Caki2 (cell line): Measurements from ENCODE around the gene PTPRN2. TPM values are rescaled to one million over a fixed set of nuclear protein-coding genes. Genes with fewer than 3 reads are reported as not detected.

Experiments used
- DNase-seq: peaks from one replicate; pipeline ENCODE4 v3.0.0-alpha.2; 2015; ENCODE audit warnings: low read depth
- in situ Hi-C: cut with HindIII; loops from 2 replicates; pipeline ENCODE4 v1.10.0; 2016; ENCODE audit warnings: low sequenced_read_pairs, low pct_unique_long_range_greater_than_20kb, mixed read lengths
- total RNA-seq: library from RNA; depleted of rRNA; stranded (reverse); fragments of >200 nt; shearing (Covaris generic); gene quantifications from 2 replicates; pipeline ENCODE4 v1.2.3, GENCODE V29; 2014; ENCODE audit warnings: low replicate concordance

The PTPRN2 gene
- total RNA-seq, 1 experiment from 2014 or later, result 0.88 TPM

DNA sequence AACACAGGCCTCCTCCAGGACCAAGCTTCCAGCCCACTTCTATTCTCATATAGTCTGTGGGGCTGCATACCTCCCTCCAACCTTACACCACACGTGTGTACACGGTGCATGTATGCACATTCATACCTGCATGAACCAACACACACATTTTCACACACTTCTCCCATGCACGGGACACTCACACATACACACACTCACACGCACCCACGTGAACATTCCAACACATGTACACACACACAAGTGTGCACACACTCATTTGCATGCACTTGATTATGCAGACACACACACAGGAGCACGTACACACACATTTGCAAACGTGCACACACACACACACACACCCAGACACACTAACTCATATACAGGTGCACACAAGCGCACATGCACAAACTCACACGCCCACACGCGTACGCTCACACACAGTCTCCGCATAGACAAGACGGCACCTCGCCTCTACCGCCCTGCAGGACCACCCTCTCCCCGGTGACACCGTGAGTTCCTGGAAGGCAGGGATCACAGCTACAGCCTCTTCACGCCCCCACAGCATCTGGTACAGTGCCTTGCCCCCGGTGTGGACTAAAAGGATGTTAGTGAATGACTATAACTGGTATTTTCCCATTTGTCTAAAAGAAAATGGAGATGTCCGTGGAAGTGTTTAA is 263.8 kb downstream of the PTPRN2 start:
- in situ Hi-C loops, result no loop called here
- no peak for DNase-seq

DNA sequence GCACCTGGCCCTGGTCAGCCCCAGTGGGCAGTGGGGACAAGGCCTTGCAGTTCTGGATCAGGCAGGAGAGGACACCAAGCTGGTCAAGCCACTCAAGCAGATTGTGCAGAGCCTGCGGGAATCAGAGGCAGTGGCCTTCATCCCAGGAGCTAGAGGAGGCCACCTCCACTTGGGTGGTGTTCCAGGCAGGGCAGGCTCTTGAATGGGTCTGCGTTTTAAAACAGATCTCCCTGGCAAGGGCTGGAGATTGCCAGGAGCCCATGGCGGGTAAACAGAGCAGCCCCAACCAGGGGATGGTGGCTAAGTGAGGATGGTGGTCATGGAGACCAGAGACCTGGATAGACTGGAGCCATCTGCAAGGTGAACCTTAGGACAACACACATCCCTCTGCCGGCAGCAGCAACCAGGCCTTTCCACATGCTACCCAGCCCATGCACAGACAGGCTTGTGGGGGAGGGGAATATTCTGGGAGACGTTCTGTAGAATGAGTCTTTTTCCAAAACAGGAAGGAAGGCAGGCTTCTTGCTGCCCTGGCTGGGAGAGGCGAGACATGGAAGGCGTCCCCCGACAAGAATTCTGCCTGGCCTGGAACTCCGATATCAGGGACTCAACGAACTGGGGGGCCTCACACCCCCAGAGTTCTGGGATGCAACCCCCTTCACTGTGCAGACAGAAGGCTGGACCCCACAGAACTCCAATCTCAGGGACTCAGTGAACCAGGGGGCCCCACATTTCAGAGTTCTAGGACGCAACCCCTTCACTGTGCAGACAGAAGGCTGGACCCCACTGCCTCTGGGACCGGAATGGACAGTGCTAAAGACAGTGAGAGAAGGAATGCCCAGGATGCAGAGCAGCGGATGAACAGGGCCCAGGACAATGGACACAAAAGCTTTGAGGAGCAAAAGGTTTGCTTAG is 264.8 kb downstream of the PTPRN2 start:
- DNase-seq, result no peak
- in situ Hi-C loops, result no loop called here

DNA sequence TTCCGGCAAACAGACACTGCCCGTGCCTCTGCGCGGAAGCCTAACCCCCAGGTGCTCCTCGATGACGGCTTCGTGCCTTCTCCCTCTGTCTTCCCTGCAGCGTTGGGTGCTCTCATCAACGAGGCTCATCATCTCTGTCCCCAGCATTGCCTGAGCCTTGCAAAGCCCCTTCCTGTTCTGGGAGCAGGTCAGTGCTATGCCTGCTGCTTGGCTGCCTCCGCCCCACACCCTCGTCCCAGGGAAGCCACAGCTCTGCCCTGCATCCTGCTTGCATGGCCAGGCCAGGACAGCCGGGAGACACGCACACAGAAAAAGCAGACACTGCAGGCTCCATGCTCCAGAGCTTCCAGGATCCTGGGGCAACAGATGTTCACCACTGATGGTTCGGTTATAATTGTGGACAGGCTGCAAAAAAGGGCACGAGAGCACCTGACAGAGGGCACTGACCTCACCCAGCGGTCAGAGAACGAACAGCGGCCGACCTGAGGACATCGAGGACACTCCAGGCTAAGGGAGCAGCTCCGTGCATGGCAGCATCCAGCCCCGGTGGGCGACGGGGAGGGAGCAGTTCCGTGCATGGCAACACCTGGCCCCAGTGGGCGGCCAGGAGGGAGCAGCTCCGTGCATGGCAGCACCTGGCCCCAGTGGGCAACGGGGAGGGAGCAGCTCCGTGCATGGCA is 265.5 kb downstream of the PTPRN2 start:
- no peak for DNase-seq
- in situ Hi-C loops, result no loop called here

DNA sequence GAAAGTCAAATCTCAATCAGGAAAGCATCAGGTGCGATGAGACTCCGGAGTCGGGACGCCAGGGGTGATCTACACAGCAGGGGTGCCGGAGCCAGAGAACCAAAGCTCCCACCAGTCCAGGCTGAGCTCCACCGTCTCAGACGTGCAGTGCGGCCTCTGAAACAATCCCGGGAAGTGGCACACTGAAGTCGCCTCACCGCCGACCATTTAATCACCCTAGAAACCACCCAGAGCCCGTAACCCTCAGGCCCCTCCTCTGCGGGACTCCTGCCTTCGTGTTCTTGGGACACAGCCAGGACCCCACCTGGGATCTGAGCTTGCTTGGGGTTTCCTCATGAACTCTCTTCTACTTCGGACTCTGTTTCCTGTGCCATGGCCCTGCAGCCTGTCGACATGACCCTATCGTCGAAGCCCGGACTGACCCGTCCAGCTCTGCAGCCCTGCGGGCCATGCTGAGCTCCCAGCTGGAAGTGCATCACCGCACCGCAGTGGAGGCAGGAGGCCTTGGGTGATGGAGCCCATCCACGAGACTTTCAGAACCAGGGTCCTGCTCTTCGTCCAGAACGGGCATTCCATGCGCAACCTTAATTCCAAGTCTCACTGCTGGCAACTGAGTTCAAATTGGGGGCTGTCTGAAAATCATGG is 266.4 kb downstream of the PTPRN2 start:
- in situ Hi-C loops, result no loop called here
- no peak for DNase-seq

DNA sequence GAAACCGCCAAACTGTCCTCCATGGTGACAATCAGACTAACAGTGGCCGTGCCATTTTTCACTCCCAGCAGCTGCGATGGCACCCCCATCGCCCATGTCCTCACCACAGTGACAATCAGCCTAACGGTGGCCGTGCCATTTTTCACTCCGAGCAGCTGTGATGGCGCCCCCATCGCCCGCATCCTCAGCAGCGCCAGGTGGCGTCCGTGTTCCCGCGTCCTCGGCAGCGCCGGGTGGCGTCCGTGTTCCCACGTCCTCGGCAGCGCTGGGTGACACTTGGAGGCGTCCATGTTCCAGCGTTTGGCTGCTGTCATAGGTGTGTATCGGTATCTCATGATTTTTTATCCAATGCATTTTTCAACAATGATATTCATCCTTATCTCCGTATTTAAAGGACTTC is 267.3 kb downstream of the PTPRN2 start:
- in situ Hi-C loops, result no loop called here
- no peak for DNase-seq

DNA sequence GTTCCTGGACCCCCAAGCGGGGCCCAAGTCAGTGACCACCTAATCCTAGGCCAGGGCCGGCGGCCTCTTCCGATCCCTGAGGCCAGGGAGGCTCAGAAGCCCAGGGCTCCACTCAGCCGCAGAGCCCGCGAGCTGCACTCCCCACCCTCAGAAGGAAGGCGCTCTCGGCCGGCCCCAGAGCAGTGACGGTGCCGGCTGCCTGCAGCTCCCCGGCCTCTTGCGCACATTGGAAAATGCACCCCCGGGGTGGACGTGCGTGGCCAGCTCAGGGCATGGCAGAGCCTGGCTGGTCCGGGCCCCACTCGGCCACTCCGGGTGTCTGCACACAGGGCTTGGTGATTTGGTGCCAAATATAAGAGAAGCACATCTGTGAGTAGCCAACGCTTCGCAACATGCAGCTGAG is 269.1 kb downstream of the PTPRN2 start:
- in situ Hi-C loops, result no loop called here
- DNase-seq, result no peak

DNA sequence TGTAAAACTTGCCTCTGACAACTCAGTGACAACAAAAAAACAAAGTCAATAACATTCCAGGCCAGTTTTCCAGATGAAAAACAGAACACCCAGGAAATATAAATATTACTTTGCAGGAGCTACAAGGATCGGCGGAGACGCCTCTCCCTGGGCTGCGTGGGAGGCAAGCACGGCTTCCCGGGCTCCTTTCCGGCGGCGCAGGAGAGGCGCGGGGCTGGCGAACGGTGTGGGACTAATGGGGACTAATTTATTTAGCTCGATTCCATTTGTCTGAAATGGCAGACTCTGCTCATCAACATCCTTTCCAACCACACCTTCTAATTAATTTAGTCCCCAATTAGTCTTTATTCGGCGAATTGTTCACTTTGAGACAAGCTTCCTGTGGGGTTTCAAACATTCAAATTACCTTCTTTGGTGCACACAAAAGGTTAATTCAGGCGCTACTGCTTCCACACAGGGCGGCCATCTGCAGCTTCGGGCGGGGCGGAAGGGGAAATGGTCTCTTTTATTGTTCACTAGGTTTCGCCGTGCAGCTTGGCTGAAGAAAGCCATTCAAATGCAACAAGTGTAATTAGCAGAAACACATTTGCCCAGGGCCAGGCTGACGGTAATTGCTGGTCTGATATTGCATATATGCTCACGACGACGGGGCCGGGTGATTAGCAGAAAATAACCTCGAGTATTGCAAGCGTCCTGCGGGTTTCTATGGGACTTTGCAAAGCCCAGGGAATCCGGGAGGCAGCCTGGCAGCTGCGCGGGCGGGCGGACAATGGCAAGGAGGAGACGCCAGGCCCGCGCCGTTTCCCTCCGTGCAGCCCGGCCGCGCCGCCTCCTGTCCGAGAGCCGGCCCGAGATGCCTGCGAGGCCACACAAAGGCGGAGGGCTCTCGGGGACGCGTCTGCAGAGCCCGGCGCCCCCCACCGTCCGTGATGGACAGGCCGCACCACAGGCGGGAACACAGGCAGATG is 270.1 kb downstream of the PTPRN2 start:
- no peak for DNase-seq
- in situ Hi-C loops, result no loop called here

DNA sequence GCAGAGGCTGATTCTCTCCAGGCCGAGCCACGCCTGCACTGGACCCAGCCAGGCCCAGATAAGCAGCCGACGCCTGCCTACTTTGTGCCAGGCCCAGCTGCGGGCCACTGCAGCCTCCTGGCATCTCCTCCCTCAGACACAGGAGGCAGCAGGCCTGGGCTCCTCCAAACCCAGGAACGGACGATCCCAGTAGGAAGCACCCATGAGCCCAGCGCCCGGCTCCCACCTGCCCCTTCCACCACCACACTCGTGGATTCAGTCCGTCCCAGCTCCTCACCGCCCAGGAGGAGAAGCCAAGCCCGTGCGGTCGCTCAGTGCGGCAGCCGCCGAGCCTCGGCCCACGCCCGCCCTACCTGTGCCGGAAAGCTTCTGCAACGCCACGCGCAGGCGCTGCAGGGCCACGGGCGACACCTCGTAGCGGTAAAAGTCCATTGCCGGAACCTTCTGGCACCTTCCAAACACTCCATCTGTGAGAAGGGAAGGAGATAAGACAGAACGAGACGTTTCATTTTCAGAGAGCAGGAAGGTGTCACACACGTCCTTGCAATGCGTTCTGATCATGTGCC is 271.1 kb downstream of the PTPRN2 start:
- no peak for DNase-seq
- in situ Hi-C loops, result no loop called here

DNA sequence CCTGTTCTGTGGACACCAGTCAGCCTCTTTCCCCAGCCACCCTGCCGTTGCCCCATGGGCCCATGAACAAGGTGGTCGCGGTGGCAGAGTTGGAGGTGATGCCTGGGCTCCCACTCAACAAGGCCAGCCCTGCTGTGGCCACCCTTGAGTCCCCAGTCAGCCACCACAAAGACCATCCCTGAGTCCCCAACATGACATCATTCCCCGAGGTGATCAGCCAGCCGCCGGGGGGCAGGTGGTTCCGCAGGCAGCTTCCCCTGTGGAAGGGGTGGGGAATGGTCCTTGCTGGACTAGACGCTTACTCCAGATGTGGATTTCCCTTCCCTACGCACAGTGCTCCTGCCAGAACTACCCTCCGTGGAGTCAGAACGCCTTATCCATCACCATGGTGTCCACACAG is 271.7 kb downstream of the PTPRN2 start:
- in situ Hi-C loops, result no loop called here
- DNase-seq, result no peak

DNA sequence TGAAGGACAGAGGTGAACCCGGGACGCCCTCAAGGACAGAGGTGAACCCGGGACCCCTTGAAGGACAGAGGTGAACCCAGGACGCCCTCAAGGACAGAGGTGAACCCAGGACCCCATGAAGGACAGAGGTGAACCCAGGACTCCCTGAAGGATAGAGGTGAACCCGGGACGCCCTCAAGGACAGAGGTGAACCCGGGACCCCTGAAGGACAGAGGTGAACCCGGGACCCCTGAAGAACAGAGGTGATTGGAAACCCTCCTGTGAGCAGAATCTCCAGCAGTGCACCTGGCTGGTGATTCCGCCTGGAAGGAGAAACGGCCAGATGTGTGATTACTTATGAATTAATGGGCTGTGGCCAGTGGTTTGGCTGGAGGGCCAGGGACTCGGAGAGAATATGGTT is 272.3 kb downstream of the PTPRN2 start:
- DNase-seq, result no peak

DNA sequence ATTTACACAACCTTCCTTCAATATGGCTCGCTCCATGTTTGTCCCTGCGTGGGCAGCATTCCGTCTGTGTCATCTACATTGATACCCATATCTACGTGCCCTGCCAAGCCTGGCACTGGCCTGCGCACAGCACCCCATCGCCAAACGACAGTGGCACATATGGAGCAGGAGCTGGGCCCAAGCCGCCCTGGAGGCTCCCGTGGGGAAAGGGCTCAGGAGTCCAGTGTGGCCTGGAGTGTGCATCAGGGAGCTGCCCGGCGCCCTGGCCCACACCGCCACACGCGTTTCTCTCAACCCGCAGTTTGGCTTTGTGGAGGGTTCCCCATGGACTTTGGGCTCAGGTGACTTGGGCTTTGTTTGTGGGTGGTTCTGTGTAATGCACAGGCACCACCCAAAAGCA is 273.2 kb downstream of the PTPRN2 start:
- no peak for DNase-seq
- in situ Hi-C loops, result no loop called here

More for the DNA sequence above, 272.3 kb downstream of the PTPRN2 start:
- in situ Hi-C loops, result no loop called here

DNA sequence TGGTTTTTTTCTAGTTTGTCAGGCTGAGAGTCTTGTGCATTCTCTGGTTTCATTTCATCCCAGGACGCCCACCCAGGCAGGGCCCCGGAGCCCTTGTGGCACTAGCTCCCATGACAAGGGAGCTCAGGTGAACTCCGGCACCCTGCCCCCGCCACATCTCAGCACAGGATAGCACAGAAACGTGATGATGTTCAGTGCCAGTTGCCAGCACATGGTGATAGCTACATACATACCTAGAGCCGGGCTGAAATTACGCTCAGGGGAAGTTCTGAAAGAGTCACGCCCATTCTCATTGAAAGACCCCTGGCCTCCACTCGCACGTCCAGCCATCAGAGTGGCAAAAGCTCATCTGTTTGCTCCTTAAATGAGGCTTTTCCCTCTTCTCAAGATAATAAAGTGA is 273.7 kb downstream of the PTPRN2 start:
- in situ Hi-C loops, result no loop called here
- no peak for DNase-seq

DNA sequence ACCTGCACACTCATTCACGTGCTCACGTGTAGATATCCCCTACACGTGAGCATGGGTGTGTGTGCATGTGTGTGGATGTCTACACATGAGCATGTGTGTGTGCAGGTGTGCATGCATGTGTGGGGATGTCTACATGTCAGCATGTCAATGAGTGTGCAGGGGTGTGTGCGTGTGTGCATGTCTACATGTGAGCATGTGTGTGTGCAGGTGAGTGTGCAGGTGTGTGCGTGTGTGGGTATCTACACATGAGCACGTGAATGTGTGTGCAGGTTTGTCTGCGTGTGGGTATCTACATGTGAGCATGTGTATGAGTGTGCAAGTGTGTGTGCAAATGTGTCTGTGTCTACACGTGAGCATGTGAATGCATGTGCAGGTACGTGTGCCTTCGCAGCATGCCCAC is 274.8 kb downstream of the PTPRN2 start:
- in situ Hi-C loops, result no loop called here

DNA sequence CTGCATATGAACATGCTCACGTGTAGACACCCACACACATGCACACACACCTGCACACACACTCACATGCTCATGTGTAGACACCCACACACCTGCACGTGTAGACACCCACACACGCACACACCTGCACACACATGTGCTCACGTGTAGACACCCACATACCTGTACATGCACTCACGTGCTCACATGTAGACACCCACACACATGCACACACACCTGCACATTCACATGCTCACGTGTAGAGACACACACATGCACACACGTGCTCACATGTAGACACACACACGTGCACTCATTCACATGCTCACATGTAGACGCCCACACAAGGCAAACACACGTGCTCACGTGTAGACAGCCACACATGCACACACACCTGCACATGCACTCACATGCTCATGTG is 275.8 kb downstream of the PTPRN2 start:
- DNase-seq, result no peak
- in situ Hi-C loops, result no loop called here

More for the DNA sequence above, 274.8 kb downstream of the PTPRN2 start:
- DNase-seq, result no peak

DNA sequence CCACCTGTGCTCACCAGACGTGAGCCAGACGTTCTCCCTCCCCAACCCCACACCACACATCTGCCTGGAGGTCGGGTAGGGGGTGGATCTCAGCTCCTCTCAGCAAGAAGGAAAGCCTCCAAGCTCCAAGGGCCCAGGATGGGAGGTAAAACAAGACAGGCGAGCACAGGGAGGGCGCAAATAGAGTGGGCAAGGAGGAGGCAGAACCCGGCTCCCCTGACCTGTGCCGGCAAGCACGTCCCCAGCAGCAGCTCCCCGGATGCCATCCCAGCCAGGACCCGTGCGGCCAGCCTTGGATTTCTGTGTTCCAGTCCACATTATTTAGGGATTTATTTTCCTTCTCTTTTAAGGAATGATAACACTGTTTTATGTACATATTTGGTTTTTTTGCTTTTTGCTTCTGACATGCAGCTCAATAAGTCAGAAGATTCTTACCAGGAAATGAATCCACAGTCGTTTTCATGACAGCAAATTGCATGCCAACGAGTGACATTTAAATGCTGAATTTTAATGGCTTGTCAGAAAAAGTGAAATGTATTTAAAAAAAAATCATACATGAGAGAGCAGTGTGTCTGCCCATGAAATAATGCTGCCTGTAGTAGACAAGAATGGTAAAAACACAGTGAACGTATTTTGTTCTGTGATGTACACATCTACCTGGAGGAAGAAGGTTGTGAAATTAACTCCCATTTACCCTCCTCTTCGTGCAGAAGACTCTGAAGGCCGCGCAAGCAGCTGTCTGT is 276.5 kb downstream of the PTPRN2 start:
- no peak for DNase-seq
- in situ Hi-C loops, result no loop called here

DNA sequence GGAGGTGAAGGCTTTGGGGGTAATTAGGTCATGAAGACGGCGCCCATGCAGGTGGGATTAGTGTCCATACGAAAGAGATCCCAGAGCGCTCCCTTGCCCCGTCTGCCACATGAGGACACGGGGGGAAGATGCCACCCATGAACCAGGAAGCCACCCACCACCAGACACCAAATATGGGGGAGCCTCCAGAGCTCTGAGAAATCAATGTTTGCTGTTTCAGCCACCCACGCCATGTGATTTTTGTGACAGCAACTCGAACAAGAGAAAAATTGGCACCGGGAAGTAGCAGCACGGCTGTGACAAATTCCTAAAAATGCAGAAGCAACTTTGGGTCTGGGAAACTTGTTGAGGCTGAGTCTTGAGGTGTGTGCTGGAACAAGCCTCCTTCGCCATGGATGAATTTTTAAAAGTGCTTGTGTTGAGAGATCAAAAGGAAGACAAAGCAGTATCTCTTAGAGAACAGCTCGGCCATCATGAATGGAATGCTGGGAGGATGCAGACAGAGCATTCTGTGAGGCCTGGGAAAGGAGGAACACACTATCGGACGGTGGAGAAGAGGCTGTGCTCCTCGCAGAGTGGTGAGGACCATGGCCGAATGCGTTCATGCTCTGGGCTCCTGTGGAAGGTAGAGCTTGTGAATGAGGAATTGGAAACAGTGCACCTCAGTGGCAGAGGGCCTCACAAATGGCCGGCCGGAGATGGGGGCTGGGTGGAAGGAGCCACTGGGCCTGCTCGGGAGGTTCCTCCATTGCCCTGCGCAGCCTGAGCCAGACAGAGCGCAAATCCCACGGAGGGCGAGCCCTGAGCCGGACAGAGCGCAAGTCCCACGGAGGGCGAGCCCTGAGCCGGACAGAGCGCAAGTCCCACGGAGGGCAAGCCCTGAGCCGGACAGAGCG is 277.5 kb downstream of the PTPRN2 start:
- in situ Hi-C loops, result no loop called here
- no peak for DNase-seq
